Right lobe of liver (tissue), 6 donors: ENCODE results near the gene FXYD7. TPM values are rescaled to one million over a fixed set of nuclear protein-coding genes. Genes with fewer than 3 reads are reported as not detected.
A peak's percentile ranks its signal among the peaks of the same experiment; 100 is the strongest.
"Not testable (repeated sequence)": the region's sequence is repeated elsewhere in the genome, so short reads cannot be mapped to it uniquely, and the experiment has no call there.

ENCODE experiments used
- ATAC-seq, 4 donors: fragments of 200-7000 bp; cut with Tn5 transposase; one replicate each; pipeline ENCODE4 v1.9.1; 2020; ENCODE audit warnings: mild to moderate bottlenecking in 4 of 4, moderate library complexity in 4 of 4
- DNase-seq, 3 donors: peaks; one replicate each; pipeline ENCODE4 v3.0.0-alpha.2; 2020
- H3K27ac ChIP-seq, 3 donors: fragments of 200-600 bp; one replicate each; pipeline ENCODE4 v1.8.0; 2022
- H3K27me3 ChIP-seq, 2 donors: fragments of 200-600 bp; one replicate each; pipeline ENCODE4 v1.8.0; 2022
- H3K36me3 ChIP-seq, 4 donors: fragments of 200-600 bp; sonication (generic) in 1 of 4; one replicate each; pipeline versions ENCODE4 v1.5.1 to v1.8.0; 2017 to 2022; ENCODE audit warnings: control low read depth in 1 of 4
- H3K4me1 ChIP-seq, 4 donors: fragments of 200-600 bp; sonication (generic) in 1 of 4; one replicate each; pipeline versions ENCODE4 v1.5.1 to v1.8.0; 2017 to 2022; ENCODE audit warnings: control low read depth in 1 of 4
- H3K4me3 ChIP-seq, 3 donors: fragments of 200-600 bp; one replicate each; pipeline ENCODE4 v1.8.0; 2022
- H3K9me3 ChIP-seq, 4 donors: fragments of 200-600 bp; sonication (generic) in 1 of 4; one replicate each; pipeline versions ENCODE4 v1.5.1 to v1.8.0; 2017 to 2022; ENCODE audit warnings: control low read depth in 1 of 4
- POLR2A ChIP-seq: fragments of 450-650 bp; IDR thresholded peaks from one replicate; pipeline ENCODE4 v1.6.1; 2017; ENCODE audit warnings: antibody characterized with exemption, mild to moderate bottlenecking
- WGBS: methylation state at CpG from one replicate; pipeline ENCODE4 v1.1.6; 2018; ENCODE audit warnings: low coverage, low lambda C conversion rate; ENCODE audit not compliant: insufficient coverage; ENCODE audit errors: missing lambda C conversion rate; 5-methylcytosine and 5-hydroxymethylcytosine counted together
- intact Hi-C, 2 donors: fragments of 100-400 bp; cut with DNase I; formaldehyde crosslinking; loops; one replicate each; pipeline versions ENCODE4 v1.11.2 to v1.14.1; 2022
- small RNA-seq, 2 experiments: library from RNA; depleted of rRNA; stranded (forward); fragments of <200 nt; gene quantifications; one replicate each; pipeline ENCODE3, GENCODE V24; 2016
- total RNA-seq, 6 experiments: library from RNA; depleted of rRNA in 2 of 6; stranded (reverse); fragments of >200 nt in 2 of 6; fragmentation: NEBNext Ultra II Directional in 3 of 6; extraction: Animal tissue kit (Norgen Biotek cat#: 25700) in 3 of 6; gene quantifications; one replicate each; pipeline versions ENCODE4 v1.1.0 to v1.2.4, GENCODE V29; 2016 to 2023
- TF ChIP-seq, protein P1 (sequence below), 4 donors: fragments of 200-600 bp in 3 of 4; fragments of 450-650 bp in 1 of 4; IDR thresholded peaks; one replicate each; pipeline versions ENCODE4 v1.5.1 to v1.8.0; 2016 to 2022; ENCODE audit warnings: antibody characterized with exemption in 4 of 4, mild to moderate bottlenecking in 2 of 4
- donor health status: DM: no; HTN: yes; CAD: no.
- donor health status: DM: no; HTN: no; CAD: no.
- donor health status: DM: no; HTN: no; CAD: no.
- donor health status: DM: no; HTN: yes; CAD: no.
- donor health status: DM: no; HTN: yes; CAD: no.

The FXYD7 gene
- total RNA-seq, 6 experiments from 2014 or later = 0.49 TPM; not detected in 5

DNA sequence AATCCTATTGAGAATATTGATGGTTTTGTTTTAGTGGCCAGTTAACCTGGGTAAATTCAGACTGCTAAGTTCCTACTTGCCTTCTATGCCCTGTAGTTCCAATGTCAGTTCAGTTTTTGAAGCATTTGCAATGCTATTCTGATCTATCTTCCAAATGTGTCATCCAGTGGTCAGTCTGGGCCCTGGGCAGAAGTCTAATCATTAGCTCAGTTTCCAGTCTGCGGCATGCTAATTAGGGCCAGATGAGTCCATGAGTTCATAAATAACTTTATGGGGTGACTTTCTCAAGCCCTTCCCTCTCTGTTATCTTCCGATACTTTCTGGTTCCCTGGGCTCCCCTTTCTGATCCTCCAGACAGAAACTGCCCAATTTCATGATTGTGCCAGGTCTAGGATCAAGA, 52.8 kb downstream of the FXYD7 start:
- Histone ChIP-seq H3K9me3 (no peaks in the 10 kb centered on the region), H3K4me1 (peaks cover 0 to 39% (median 8%) of the 10 kb centered on the region in 4 donors), H3K27ac (peak overlapping the region; percentile 81 to 86 (median 84)), H3K4me3 (no peak overlapping the region), H3K36me3 (no peaks in the 10 kb centered on the region), H3K27me3 (no peaks in the 10 kb centered on the region)
- 28% methylated on average over 2 of the region's 2 CpGs for WGBS
- TF ChIP-seq, protein P1, sequence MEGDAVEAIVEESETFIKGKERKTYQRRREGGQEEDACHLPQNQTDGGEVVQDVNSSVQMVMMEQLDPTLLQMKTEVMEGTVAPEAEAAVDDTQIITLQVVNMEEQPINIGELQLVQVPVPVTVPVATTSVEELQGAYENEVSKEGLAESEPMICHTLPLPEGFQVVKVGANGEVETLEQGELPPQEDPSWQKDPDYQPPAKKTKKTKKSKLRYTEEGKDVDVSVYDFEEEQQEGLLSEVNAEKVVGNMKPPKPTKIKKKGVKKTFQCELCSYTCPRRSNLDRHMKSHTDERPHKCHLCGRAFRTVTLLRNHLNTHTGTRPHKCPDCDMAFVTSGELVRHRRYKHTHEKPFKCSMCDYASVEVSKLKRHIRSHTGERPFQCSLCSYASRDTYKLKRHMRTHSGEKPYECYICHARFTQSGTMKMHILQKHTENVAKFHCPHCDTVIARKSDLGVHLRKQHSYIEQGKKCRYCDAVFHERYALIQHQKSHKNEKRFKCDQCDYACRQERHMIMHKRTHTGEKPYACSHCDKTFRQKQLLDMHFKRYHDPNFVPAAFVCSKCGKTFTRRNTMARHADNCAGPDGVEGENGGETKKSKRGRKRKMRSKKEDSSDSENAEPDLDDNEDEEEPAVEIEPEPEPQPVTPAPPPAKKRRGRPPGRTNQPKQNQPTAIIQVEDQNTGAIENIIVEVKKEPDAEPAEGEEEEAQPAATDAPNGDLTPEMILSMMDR (IDR thresholded peaks at IDR 0.05) = no peak
- no peak for TF ChIP-seq POLR2A
- DNase-seq = peak in 1 of 3 donors; percentile 73
- intact Hi-C loops = no loop called here
- ATAC-seq = peak; percentile 79 to 89 (median 82)

DNA sequence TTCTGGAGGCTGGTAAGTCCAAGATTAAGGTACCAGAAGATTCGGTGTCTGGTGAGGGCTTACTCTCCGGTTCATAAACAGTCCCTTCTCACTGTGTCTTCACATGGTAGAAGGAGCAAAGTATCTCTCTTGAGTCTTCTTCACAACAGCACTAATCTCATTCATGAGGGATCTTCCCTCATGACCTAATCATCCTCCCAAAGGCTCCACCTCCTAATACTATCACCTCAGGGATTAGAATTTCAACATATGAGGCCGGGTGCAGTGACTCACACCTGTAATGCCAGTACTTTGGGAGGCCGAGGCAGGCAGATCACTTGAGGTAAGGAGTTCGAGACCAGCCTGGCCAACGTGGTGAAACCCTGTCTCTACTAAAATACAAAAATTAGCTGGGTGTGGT, 53.8 kb downstream of the FXYD7 start:
- H3K4me3 ChIP-seq, H3K27me3 ChIP-seq, intact Hi-C loops, H3K9me3 ChIP-seq, H3K36me3 ChIP-seq: not testable (repeated sequence)
- DNase-seq (peak in 2 of 3 donors; percentile 29 to 41), ATAC-seq (peak in 2 of 4 donors; percentile 36 to 74)
- 43% methylated on average over 6 of the region's 6 CpGs for WGBS
- Histone ChIP-seq H3K4me1 (peaks cover 0 to 36% (median 8%) of the 10 kb centered on the region in 4 donors), H3K27ac (peak overlapping the region; percentile 81 to 86 (median 84))

DNA sequence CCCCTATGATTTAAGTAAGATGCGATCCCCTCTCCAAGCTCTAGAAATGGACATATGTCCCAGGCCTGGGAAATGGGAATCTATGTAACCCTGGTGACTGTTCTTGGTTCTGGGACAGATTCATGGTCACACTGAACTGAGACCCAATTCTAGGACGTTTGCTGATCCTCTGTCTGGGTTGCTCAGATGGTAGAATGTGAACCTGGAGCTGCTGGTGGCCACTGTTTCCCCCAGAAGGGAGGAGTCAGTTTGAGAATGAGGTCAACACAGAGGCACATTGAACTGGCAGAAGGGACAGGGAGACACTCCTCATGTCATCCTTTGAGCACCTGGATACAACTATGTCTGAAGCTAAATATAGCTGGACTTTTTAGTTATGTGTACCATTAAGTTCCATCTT, 56.4 kb downstream of the FXYD7 start:
- TF ChIP-seq, protein P1 (IDR thresholded peaks at IDR 0.05) = no peak
- no peak for TF ChIP-seq POLR2A
- Histone ChIP-seq H3K27me3 (no peaks in the 10 kb centered on the region), H3K4me1 (peaks cover 0 to 26% (median 8%) of the 10 kb centered on the region in 4 donors), H3K27ac (no peak overlapping the region), H3K9me3 (no peaks in the 10 kb centered on the region), H3K36me3 (no peaks in the 10 kb centered on the region), H3K4me3 (no peak overlapping the region)
- ATAC-seq (no peak), DNase-seq (no peak)
- intact Hi-C loops = no loop called here
- WGBS = 83% methylated on average over 1 of the region's 2 CpGs

DNA sequence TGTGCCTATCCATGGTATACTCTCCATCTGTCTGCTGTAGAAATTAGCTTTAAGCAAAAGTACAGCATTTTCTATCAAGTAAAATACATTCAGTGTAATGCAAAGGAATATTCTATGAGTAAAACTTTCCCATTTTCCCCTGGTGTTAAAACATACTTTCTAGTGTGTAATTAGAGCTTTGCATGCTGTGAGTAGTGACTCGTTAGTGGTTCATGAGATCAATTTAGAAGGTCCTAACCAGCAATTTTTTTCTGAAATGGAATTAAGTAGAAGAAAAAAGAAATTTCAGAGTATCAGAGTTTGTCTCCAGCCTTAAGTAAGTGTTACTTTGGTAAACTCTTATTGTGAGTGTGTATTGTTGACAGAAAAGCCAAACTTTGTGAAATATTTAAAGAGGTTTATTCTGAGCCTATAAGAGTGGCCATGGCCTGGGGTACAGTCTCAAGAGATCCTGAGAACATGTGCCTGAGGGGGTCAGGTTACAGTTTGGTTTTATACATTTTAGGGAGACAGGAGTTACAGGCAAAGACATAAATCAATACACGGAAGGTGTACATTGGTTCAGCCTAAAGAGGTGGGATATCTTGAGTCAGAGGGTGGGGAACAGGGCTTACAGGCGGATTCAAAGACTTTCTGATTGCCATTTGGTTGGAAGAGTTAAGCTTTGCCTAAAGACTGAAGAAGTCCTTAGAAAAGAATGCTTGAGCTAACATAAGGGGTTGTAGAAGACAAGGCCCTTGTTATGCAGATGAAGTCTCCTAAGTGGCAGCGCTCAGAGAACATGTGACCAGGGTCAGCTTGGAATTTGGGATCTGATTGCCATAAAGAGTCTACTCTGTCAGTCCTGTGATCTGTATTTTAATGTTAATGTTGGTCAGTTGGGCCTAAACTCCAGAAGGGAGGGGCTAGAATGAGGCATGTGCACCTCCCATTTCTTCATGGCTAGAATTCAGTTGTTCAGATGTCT, 60.0 kb downstream of the FXYD7 start:
- H3K27me3 ChIP-seq = no peaks in the 10 kb centered on the region
- no peaks in the 10 kb centered on the region for H3K9me3 ChIP-seq
- no peak overlapping the region for H3K4me3 ChIP-seq
- no peak overlapping the region for H3K27ac ChIP-seq
- ATAC-seq (no peak), DNase-seq (peak in 1 of 3 donors; percentile 7)
- H3K36me3 ChIP-seq = no peaks in the 10 kb centered on the region
- H3K4me1 ChIP-seq = no peaks in the 10 kb centered on the region
- TF ChIP-seq, protein P1 (IDR thresholded peaks at IDR 0.05) = no peak
- intact Hi-C loops = no loop called here
- 85% methylated on average over 4 of the region's 4 CpGs for WGBS

Small RNA genes within 50 kb of the gene (small RNA-seq; reads per million reads assigned to genes)
- gene AC020907.2 = 0 reads per million in 2 experiments

Other genes with a start within 250 kb of the FXYD7 start
- 1 to 10 TPM in 4 of 6 experiments, under 1 TPM in 2; 0.95 to 4.0 (median 1.4) TPM for gene ZNF30, start 216.4 kb upstream of the FXYD7 start, total RNA-seq
- 1 to 10 TPM; 2.6 to 3.8 (median 3.2) TPM for gene ZNF792, start 179.0 kb upstream of the FXYD7 start, total RNA-seq
- gene GRAMD1A, start 142.9 kb upstream of the FXYD7 start, total RNA-seq = 10 to 100 TPM; 10.4 to 34.8 (median 15.4) TPM
- 1 to 10 TPM; 2.6 to 4.9 (median 3.6) TPM for gene SCN1B, start 112.8 kb upstream of the FXYD7 start, total RNA-seq
- 100 to 1,000 TPM; 285 to 486 (median 374) TPM for gene HPN, start 101.5 kb upstream of the FXYD7 start, total RNA-seq
- gene FXYD3, start 27.4 kb upstream of the FXYD7 start, total RNA-seq = 1 to 10 TPM in 1 of 6 experiments, not detected in 5; 1.0 TPM
- gene LGI4, start 8.2 kb upstream of the FXYD7 start, total RNA-seq = 1 to 10 TPM in 5 of 6 experiments, under 1 TPM in 1; 0.99 to 2.0 (median 1.5) TPM
- gene FXYD1, start 4.4 kb upstream of the FXYD7 start, total RNA-seq = 100 to 1,000 TPM in 4 of 6 experiments, 10 to 100 TPM in 2; 38.9 to 263 (median 140) TPM
- 10 to 100 TPM in 4 of 6 experiments, 1 to 10 TPM in 2; 5.6 to 23.6 (median 14.2) TPM for gene FXYD5, start 11.5 kb downstream of the FXYD7 start, total RNA-seq
- gene FAM187B, start 85.5 kb downstream of the FXYD7 start, total RNA-seq = not detected
- 100 to 1,000 TPM in 4 of 6 experiments, 10 to 100 TPM in 2; 96.6 to 138 (median 112) TPM for gene LSR, start 105.7 kb downstream of the FXYD7 start, total RNA-seq
- gene USF2, start 125.7 kb downstream of the FXYD7 start, total RNA-seq = 10 to 100 TPM; 65.4 to 78.5 (median 75.7) TPM
- 100 to 1,000 TPM in 2 of 6 experiments, 10 to 100 TPM in 3, under 1 TPM in 1; 0.86 to 146 (median 65.3) TPM for gene HAMP, start 139.3 kb downstream of the FXYD7 start, total RNA-seq
- gene MAG, start 148.9 kb downstream of the FXYD7 start, total RNA-seq = under 1 TPM in 1 of 6 experiments, not detected in 5; 0.40 TPM
- 1 to 10 TPM in 3 of 6 experiments, under 1 TPM in 3; 0.39 to 1.3 (median 0.96) TPM for gene CD22, start 185.9 kb downstream of the FXYD7 start, total RNA-seq
- not detected for gene FFAR1, start 204.6 kb downstream of the FXYD7 start, total RNA-seq
- under 1 TPM in 1 of 6 experiments, not detected in 5; 0.27 TPM for gene FFAR3, start 215.2 kb downstream of the FXYD7 start, total RNA-seq
- gene GPR42, start 227.8 kb downstream of the FXYD7 start, total RNA-seq = not detected